ENCODE measurements around the gene TNRC18. TPM values are rescaled to one million over a fixed set of nuclear protein-coding genes. Genes with fewer than 3 reads are reported as not detected.

The TNRC18 gene
- total RNA-seq, 1 donor from 2014 or later = 118 TPM

- ATAC-seq = no peak
- intact Hi-C loops (cut with DNase I) = no loop called here
Measured at GRCh38 chr7:5454485-5454884, 30.9 kb upstream of the TNRC18 start.

GRCh38 chr7:5453566-5454075 is 30.0 kb upstream of the TNRC18 start:
- H3K4me3 ChIP-seq = no peak overlapping the region
- no peak for ATAC-seq
- H3K36me3 ChIP-seq = no peaks in the 10 kb centered on the region
- no peak overlapping the region for H3K27ac ChIP-seq
- intact Hi-C loops (cut with DNase I) = no loop called here
- H3K9me3 ChIP-seq = no peaks in the 10 kb centered on the region
- no peaks in the 10 kb centered on the region for H3K27me3 ChIP-seq
- H3K4me1 ChIP-seq = no peaks in the 10 kb centered on the region
- no peak for TF ChIP-seq CTCF (IDR thresholded peaks at IDR 0.05)
- no peak for DNase-seq

More at GRCh38 chr7:5454485-5454884, 30.9 kb upstream of the TNRC18 start:
- H3K4me1 ChIP-seq = no peaks in the 10 kb centered on the region
- no peak for TF ChIP-seq CTCF (IDR thresholded peaks at IDR 0.05)
- H3K4me3 ChIP-seq = no peak overlapping the region
- H3K9me3 ChIP-seq = no peaks in the 10 kb centered on the region
- H3K27me3 ChIP-seq = no peaks in the 10 kb centered on the region
- no peak overlapping the region for H3K27ac ChIP-seq
- DNase-seq = no peak
- no peaks in the 10 kb centered on the region for H3K36me3 ChIP-seq

GRCh38 chr7:5452937-5453540 is 29.4 kb upstream of the TNRC18 start:
- Histone ChIP-seq H3K4me1 (no peaks in the 10 kb centered on the region), H3K9me3 (no peaks in the 10 kb centered on the region), H3K27me3 (no peaks in the 10 kb centered on the region), H3K4me3 (no peak overlapping the region), H3K36me3 (no peaks in the 10 kb centered on the region), H3K27ac (no peak overlapping the region)
- no peak for ATAC-seq
- DNase-seq = no peak
- intact Hi-C loops (cut with DNase I) = no loop called here
- TF ChIP-seq CTCF (IDR thresholded peaks at IDR 0.05) = no peak

- TF ChIP-seq CTCF (IDR thresholded peaks at IDR 0.05) = no peak
- Histone ChIP-seq H3K4me3 (no peak overlapping the region), H3K9me3 (no peaks in the 10 kb centered on the region), H3K4me1 (no peaks in the 10 kb centered on the region), H3K27ac (no peak overlapping the region), H3K36me3 (no peaks in the 10 kb centered on the region), H3K27me3 (no peaks in the 10 kb centered on the region)
- intact Hi-C loops (cut with DNase I) = no loop called here
- ATAC-seq = peak; percentile 53
- peak; percentile 71 for DNase-seq
Measured at GRCh38 chr7:5452470-5452899, 28.9 kb upstream of the TNRC18 start.

- H3K4me1 ChIP-seq = no peaks in the 10 kb centered on the region
- TF ChIP-seq CTCF (IDR thresholded peaks at IDR 0.05) = no peak
- H3K9me3 ChIP-seq = no peaks in the 10 kb centered on the region
- H3K27ac ChIP-seq = no peak overlapping the region
- DNase-seq = no peak
- ATAC-seq = no peak
- no peak overlapping the region for H3K4me3 ChIP-seq
- intact Hi-C loops (cut with DNase I) = no loop called here
- H3K36me3 ChIP-seq = no peaks in the 10 kb centered on the region
- no peaks in the 10 kb centered on the region for H3K27me3 ChIP-seq
Measured at GRCh38 chr7:5451391-5451790, 27.8 kb upstream of the TNRC18 start.

Measured in upper lobe of right lung (tissue), 1 donor.